ENCODE results near the gene RRAGC. TPM values are rescaled to one million over a fixed set of nuclear protein-coding genes. Genes with fewer than 3 reads are reported as not detected.
"Not testable (repeated sequence)": the region's sequence is repeated elsewhere in the genome, so short reads cannot be mapped to it uniquely, and the experiment has no call there.

Gene RRAGC
- total RNA-seq, 1 donor = 44.4 TPM

DNA sequence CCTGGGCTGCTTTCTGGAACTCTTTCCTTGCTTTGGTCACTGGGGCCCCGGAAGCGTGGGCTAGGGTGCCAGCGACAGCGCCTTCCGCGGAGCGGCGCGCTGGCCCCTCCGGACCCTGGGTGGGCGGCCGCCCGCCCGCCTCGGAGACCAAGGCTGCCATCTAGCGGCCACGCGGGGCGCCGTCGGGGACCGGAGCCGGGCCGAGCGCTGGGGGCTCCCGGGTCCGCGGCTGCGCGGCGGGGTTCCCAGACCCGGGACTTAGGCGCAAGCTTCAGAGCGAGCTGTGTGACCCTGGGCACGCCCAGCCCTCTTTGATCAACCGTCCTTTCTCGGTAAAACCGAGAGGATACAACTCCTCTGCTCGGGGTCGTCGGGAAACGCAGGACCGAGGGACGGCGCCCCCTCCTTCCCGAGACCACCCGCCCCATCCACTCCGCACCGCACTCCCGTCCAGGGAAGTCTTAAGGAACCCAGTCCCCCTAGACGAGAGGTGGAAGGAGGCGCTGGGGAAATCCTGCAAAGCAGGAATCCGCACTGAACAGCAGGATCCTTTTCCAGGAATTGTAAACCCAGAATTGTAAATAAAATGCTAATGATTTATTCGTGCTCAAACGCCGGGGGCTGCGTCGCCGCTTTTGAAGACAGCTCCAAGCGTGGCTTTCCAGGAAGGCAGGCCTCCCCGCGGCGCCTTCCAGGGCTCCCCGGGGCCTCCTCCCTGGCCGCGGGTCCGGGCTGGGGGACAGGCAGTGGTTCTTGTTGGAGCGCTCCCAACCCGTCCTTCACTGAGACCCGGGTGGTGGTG lies 41.2 kb downstream of the RRAGC start:
- peak overlapping the region; percentile 17 for H3K4me3 ChIP-seq (ENCODE audit: low read depth, low read length)
- DNase-seq (ENCODE audit: low read depth) = no peak

DNA sequence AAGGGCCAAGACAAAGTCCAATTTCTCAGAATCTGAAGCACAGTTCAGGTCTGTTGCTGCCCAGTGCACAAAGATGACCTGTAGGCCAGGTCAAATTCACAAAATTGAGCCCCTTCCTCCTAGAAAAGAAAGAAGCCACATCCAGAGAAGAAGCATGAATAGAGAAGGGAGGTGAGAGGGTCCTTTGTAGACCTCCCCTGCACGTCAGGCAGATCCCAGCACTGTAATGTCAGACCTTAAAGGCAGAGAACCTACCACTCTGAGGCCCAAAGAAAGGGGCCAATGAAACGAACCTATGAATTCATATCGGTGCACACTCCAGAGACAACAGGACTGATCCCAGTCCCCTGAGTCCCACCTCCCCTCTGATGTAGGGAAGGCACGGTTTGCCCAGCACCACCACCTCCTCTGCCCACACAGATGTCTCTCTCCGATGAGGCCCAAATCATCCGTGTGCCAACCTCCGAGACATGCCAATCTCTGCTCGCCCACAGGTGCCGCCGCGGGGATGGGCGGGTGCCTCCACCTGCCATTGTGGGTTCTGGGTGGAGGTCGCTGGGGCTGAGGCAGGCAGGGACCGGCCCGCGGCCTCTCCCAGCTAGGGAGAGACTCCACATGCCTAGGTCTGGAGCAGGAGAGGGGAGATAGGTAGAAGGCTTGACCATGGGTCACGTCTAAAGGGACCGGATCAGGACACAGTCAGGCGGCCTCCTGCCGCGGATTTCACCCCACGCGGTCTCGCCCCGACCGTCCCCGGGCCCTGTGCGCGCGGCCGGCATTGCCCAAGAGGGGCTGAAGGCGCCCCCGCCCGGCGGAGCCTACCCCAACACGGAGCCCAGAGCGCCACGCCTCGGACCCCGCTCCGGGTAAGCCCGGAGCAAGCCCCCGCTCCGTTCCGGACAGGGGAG lies 42.1 kb downstream of the RRAGC start:
- DNase-seq (ENCODE audit: low read depth) = no peak
- TF ChIP-seq, protein P1, sequence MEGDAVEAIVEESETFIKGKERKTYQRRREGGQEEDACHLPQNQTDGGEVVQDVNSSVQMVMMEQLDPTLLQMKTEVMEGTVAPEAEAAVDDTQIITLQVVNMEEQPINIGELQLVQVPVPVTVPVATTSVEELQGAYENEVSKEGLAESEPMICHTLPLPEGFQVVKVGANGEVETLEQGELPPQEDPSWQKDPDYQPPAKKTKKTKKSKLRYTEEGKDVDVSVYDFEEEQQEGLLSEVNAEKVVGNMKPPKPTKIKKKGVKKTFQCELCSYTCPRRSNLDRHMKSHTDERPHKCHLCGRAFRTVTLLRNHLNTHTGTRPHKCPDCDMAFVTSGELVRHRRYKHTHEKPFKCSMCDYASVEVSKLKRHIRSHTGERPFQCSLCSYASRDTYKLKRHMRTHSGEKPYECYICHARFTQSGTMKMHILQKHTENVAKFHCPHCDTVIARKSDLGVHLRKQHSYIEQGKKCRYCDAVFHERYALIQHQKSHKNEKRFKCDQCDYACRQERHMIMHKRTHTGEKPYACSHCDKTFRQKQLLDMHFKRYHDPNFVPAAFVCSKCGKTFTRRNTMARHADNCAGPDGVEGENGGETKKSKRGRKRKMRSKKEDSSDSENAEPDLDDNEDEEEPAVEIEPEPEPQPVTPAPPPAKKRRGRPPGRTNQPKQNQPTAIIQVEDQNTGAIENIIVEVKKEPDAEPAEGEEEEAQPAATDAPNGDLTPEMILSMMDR (IDR thresholded peaks at IDR 0.05; ENCODE audit: insufficient read depth, low read length) = no peak
- peak overlapping the region; percentile 17 for H3K4me3 ChIP-seq (ENCODE audit: low read depth, low read length)

More for the DNA sequence above, 41.2 kb downstream of the RRAGC start:
- TF ChIP-seq, protein P1 (IDR thresholded peaks at IDR 0.05; ENCODE audit: insufficient read depth, low read length) = peak; percentile 44

DNA sequence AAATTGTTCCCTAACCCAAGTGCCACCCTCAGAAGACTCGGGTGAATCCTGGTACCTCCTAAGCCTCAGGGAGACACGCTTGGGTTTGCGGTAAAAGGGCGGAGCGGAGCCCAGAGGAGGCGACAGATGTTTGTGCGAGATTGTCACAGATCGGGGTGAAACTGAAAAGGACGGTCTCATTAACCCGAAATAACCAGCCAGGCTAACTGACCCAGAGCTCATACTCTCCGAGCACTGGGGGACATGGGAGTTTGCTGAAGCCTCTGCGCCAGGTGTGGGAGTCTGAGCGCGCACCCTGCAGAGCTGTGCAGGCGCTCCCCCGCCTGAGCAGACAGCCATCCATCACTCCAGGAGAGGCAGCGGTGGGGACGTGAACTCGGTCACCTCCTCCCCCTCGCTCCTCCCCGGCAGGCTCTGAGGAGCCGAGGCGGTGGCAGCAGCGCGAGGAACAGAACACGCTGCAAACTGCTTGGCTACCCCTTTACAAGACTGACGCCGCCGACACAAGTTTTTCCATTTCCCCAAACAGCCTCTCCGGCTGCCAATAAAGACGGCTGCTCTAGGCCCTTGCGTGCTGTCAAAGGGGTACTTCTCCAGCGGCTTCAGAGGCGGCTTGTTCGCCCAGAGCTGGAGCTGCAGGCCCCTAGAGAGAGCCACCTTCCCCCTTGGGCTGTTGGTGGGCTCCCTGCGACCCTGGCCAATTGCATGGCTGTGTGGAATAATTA lies 43.5 kb downstream of the RRAGC start:
- TF ChIP-seq, protein P1 (IDR thresholded peaks at IDR 0.05; ENCODE audit: insufficient read depth, low read length) = no peak
- no peak for DNase-seq (ENCODE audit: low read depth)
- no peak overlapping the region for H3K4me3 ChIP-seq (ENCODE audit: low read depth, low read length)

DNA sequence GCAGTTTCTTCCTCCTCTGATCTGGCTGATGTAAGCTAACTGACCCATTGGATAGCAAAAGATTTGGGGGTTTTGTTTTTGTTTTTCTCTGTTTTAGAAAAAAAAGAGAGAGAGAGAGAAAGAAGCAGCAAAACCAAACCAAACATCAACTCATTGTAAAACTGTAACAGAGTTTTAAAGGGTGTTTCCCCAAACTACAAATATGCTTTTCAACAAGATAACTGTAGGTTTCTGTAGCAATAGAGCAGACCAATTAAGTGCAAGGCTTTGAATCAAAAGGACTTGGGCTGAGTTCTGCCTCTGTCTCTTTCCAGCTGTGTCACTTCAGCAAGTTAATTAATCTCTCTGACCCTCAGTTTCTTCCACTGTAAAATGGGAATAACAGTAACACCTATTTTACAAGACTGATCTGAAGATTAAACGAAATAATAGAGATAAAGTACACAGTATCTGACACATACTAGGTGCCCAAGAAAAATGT lies 44.5 kb downstream of the RRAGC start:
- TF ChIP-seq, protein P1 (IDR thresholded peaks at IDR 0.05; ENCODE audit: insufficient read depth, low read length) = no peak
- no peak overlapping the region for H3K4me3 ChIP-seq (ENCODE audit: low read depth, low read length)
- DNase-seq (ENCODE audit: low read depth) = no peak

DNA sequence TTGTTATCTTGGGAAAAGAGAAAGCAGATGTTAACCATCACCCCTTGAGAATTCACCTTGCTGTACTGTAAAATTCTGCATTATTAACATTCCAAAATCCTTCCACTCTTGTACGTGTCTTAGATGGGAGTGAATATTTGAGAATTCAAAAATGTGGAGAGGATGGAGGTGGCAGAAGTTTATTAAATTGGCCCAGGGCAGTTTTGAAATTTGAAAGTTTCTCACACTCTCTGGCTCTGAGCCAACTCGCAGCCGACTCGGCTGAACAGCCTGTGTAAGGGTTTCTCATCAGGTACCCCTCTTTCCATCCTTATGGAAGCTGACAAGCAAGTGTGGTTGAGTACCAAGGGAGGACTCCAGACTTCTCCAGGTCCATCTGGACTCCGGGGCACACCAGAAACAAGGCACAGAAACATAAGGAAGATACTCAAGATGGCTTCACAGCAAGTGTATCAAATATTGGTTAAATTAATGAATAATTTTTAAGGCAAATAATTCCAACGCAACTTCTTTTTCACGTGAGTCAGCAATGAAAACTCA lies 45.1 kb downstream of the RRAGC start:
- no peak overlapping the region for H3K4me3 ChIP-seq (ENCODE audit: low read depth, low read length)
- no peak for DNase-seq (ENCODE audit: low read depth)
- TF ChIP-seq, protein P1 (IDR thresholded peaks at IDR 0.05; ENCODE audit: insufficient read depth, low read length) = no peak

DNA sequence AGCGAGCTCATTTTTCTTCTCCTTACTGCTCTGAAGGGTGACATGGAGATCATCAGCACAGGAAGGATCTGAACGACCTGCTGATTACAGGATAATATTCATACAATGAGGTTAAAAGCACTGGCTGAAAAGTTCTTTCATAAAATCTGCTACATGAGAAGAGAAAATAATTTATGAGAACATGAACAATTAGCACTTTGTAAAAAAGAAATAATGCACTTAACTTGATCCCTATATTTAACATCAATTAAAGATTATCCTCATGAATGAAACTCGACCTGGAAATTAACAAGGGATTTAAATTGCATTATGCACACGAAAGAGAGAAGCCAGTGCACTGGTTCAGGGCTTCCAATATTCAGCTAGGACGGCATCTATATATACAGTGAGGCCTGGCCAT lies 46.6 kb downstream of the RRAGC start:
- TF ChIP-seq, protein P1 (IDR thresholded peaks at IDR 0.05; ENCODE audit: insufficient read depth, low read length) = no peak
- no peak overlapping the region for H3K4me3 ChIP-seq (ENCODE audit: low read depth, low read length)
- DNase-seq (ENCODE audit: low read depth) = no peak

DNA sequence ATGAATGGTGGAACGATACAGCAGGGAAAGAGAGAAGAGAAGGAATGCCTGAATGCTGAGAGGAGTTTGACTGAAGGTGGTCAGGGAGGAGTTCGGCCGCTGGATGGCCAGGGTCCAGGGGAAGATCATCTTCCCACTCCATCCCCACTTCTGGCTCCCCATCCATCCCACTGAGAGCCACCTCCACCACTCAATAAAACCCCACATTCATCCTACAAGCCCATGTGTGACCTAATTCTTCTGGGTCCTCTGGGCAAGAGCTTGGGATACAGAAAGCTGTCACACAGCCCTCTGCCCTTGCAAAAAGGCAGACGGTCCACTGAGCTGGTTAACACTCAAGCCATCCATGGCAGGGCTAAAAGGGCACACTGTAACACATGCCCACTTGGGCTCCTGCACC lies 48.1 kb downstream of the RRAGC start:
- H3K4me3 ChIP-seq (ENCODE audit: low read depth, low read length); DNase-seq (ENCODE audit: low read depth): not testable (repeated sequence)

Measured in fibroblast of the aortic adventitia (primary cell).